Stimulated activated CD4-positive, alpha-beta T cell treated with anti-CD3 and anti-CD28 coated beads, TNF-alpha, amount 100 ng/mL, for 1 hour (primary cell): Measurements from ENCODE around the gene MRPL43.
A peak's percentile ranks its signal among the peaks of the same experiment; 100 is the strongest.

Source experiments
- DNase-seq, 3 donors: peaks; one replicate each; pipeline ENCODE4 v3.0.0-alpha.2; 2020; ENCODE audit warnings: low read depth in 3 of 3, low spot score in 1 of 3

MRPL43 gene

DNA sequence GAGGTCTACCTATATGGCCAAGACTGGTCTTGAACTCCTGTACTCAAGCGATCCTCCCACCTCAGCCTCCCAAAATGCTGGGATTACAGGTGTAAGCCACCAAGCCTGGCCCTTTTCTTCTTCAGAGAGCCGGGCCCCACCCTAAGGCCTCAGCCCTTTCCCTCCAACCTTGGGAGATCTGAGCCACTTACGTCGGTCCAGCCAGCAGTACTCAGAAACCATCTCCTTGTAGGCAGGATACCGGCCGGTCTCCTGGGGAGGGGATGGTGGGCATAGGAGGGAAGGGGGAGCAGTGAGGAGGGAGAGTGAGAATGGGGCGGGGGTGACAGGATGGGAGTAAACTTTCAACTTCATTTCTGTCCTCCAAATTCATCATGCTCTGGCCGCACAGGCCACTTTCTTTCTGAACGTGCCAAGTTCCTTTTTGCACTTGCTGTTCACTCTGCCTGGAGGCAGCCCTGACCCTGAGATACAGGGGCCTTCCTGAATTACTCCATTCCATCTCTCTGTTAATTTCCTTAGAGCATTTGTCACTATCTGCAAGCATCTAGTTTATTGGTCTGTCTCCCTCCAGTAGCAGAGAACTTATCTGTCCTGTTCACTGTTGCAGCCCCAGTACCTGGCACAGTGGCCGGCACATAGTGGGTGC lies 33.3 kb upstream of the MRPL43 start:
- DNase-seq = no peak

DNA sequence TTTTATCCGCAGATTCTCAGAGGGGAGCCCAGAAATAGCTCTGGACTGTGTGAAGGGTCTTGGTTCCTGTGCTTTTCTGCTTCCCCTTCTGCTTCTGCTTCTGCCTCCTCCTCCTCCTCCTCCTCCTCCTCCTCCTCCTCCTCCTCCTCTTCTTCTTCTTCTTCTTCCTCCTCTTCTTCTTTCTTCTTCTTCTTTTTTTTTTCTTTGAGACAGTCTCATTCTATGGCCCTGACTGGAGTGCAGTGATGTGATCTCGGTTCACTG lies 32.1 kb upstream of the MRPL43 start:
- no peak for DNase-seq

DNA sequence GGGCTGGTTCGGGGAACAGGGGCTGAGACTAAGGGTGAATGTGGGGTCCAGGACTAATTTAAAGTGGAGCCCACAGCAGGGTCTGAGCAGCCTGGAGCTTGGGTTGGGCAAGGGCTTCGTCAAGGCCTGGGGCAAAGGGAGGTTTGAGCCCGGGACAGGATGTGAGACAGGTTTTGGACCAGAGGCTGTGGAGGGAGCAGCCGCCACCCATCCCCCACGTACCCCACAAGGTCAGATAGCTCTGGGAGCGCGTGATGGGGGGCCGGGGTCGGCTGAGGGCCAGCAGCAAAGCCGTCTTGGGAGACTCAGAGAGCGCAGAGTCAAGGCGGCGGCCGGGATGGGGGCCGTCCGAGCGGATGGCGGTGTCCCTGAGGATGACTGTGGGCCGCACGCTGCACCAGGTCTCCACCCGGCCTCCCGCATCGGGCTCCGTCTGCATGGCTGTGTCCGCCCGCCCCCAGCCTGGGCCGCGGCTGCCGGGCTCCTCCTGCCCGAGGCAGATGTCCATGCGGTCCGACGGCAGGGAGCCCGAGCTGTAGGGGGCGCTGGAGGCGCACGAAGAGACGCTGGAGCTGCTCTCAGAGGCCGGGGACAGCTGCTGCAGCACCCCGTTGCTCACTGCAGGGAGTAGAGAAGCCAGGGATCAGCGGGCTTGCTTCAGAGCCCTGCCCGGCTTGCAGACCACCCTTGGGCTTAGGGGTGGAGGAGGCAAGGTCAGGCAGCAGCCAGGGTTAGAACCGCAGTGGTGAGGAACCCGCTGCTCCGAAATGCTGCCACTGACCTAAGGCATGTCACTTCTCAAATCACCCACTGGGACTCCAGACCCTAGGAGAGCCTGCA lies 31.5 kb upstream of the MRPL43 start:
- DNase-seq = peak in 1 of 3 donors; percentile 62

DNA sequence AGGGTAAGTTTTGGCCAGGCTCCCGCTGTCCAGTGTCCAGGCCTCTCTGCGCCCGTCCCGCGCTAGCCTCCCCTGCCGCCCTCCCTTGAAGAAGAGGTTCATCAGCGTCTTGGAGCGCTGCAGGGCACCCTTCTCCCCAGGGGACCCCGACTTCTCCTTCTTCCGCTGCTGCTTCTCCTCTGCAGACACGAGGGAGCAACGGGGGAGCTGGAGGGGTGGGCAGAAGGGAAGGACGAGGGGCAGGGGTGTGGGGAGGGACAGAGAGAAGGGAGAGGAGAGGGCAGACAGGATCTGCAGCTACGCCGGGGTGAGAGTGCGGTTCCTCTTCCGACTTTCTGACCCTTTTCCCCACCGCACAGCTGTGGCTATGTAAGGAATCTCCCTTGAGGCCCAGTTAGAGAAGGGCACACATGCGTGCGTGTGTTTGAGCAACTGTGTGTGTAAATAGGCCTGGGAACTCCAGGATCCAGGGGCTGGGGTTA lies 30.9 kb upstream of the MRPL43 start:
- DNase-seq = no peak

DNA sequence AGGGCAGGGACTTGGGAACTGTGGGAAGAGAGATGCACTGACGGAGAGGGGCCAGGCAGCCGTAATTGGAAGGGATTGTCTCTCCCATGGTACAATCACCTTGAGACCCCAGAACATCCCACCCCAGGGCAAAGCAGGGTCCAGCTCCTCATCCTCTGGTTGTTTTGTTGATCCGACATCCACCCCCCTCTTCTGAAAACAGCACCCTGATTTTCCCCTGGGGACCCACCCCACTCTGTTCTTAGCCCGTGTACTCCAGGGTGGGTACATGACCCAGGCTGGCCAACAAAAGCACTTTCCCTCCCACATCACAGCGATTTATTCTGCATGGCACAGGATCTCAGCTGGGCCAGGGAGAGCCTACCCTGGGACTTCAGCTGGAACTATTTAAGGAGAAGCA lies 29.5 kb upstream of the MRPL43 start:
- no peak for DNase-seq

DNA sequence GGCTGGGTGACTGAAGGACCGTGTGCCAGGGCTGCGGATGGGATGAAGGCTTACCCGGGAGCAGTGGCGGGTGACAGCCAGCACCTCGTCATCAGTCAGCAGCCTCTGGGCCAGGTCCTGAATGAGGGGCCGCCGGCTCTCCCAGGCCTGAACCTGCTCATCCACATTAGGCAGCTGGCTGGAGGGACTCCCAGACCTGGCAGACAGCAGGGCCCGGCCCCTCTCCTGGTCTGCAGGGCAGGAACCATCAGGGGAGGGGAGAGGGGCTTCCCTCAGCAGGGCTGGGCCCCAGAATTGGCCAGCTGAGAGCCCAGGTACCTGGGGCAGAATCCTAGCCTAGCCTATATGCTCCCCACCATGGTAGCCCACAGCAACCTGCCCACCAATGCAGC lies 28.3 kb upstream of the MRPL43 start:
- no peak for DNase-seq

DNA sequence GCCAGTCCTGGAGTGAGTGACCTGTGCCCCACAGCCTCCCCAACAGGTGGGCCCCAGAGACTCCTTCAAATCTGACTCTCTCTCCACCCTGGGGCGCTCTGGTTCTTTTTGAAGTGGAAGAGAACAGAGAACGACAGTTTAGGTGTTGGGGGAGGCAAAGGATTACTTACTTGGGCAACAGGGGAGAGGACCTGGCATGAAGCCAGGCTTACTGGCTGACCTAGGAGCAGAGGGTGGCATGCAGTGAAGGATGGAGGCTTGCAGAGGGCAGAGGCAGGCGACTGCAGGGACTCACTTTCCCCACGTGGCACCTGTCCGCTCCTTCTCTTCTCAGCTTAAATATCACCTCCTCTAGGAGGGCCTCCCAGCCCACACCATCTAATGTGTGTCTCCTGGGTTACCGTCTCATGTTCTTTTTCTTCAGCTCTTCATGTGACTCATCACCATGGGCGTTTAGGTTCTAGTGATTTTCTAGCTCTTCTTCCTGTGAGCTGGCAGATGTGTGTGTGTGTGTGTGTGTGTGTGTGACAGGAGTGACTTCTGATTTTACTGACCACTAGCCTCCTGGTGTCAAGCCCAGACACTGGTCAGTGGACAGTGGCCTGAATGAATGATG lies 27.8 kb upstream of the MRPL43 start:
- no peak for DNase-seq

DNA sequence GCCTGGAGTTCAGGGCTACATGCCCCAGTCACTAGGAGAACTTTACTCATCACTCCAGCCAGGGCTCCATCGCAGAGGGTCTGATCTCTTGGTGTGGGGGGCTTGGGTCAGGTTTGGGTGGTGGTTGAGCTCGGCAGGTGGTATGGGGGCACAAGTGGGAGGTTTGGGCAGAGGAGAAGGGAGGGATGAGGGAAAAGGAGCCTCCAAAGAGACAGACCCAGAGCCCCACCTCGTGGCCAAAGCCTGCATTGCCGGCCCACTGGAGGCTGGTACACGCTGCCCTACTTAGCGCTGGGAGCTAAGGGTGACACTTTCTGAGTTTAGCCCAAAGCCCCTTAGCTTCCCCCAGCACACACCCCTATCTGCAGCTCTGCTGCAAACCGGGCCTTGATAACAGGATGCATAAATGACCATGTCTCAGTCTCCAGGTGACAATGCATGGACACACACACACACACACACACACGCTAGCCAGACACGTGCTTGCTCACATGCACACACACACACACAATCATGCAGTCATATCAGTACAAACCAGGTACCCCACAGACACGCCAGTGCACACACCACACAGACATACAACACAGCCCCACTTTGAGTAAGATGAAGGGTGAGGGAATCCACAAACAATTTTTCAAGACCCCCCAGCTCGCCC lies 27.1 kb upstream of the MRPL43 start:
- peak in 2 of 3 donors; percentile 52 to 66 for DNase-seq

DNA sequence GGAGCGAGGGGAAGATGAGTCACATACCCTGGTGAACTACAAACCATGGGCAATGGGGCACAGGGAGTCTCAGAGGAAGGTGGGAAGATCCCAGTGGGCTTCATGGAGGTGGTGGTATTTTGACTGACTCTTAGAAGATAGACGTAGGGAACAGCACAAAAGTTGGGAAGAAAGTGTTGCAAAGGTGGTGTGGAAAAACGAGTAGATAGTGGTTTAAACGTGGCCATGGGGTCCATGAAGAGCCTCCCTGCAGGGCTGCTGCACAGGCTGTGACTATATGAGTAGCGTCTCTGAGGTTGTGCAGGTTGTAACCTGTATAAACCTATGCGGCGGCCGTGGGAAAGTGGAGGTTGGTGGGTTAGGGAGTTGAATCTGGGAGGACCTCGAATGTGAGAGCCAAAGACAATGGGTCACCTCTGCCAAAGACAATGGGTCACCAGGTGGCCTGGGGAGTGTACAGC lies 26.1 kb upstream of the MRPL43 start:
- no peak for DNase-seq

DNA sequence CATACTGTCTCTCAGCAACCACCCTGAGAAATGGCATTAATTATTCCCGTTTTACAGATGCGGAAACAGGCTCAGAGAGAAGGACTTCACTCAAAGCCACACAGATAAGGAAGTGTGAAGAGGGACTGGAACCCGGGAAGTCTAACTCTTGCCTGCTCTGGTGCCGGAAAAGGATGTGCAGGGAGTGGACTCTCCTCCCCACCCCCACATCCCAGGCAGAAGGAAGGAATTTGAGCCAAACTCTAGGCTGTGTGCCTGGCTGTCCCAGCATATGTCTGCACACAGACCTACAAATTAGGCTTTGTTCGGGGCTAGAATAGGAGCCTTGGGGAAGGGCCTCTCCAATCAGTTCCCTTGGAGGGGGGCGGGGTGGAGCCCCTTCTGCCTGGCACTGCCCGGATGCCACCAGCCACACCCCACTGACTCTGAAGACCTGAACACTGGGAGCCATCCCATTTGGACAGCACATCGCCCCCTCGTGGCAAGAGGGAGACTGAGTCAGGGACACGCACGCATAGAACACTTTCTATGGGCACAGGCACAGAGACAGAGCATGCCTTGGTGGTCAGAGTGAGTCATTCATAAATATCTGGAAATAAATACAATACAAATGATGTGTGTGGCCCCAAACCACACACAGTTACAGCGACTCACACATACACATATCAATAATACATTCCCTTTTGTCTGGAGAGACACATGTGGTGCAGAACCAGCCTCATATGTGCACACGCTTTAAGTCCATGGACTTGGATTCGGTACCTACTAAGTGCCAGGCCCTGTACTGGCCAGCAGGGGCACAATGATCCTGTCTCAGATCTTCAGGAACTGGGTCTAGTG lies 25.4 kb upstream of the MRPL43 start:
- peak in 2 of 3 donors; percentile 43 to 63 for DNase-seq

DNA sequence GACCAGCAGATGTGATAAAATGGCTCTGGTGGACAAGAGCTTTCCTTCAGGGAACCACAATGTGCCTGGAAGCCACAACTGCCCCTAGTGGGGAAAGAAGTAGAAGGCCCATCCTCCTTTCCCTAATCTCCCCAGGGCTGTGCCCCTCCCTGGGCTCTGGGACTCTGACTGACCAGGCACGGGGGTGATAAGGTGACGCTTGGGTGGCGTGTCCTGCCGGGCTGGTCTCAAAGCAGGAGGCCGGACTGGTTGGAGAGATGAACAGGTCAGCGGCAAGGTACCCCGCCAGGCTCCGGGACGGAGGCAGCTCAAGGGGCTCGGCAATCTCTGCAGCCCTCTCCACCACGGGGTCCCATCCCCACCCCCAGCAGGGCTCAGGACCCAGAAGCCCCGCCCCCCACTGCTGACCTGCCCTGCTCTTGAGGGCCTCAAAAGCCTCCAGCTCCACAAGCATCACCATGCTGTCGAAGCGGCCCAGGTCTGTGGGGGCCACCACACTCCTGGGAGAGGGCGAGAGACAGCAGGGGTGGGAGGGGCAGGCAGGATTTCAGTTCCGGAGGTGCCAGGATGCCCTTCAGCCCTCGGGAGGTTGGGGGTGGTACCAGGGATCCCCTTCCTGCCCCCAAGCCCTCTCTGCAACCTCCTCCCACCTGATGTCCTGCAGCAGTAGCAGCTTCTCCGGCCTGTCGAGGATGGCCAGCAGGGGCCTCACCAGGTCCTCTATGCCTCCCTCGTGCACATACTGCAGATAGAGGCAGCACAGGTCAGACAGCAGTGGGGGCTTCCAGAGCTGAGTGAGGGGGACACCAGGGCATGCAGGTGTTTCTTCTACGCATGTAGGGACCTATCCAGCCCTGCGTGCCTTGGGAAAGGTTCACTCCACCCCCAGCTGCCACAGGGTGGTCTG lies 24.5 kb upstream of the MRPL43 start:
- no peak for DNase-seq

DNA sequence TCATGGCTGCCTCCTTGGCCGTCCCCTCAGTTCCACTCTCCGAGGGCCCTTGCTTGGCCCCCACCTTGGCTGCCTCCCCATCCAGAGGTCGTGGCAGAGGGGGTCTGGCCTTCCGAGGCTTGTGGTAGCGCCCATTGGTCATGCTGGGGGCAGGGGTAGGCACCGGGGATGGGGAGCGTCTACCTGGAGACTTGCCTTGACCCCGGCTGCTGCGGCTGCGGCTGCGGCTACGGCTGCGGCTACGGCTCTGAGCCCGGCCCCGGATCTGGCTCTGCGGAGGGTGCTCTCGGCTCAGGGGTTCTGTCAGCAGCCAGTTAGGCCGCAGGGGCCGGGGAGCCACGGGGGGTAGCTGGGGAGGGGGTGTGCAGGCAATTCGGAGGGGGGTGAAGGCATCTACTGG lies 23.0 kb upstream of the MRPL43 start:
- no peak for DNase-seq

DNA sequence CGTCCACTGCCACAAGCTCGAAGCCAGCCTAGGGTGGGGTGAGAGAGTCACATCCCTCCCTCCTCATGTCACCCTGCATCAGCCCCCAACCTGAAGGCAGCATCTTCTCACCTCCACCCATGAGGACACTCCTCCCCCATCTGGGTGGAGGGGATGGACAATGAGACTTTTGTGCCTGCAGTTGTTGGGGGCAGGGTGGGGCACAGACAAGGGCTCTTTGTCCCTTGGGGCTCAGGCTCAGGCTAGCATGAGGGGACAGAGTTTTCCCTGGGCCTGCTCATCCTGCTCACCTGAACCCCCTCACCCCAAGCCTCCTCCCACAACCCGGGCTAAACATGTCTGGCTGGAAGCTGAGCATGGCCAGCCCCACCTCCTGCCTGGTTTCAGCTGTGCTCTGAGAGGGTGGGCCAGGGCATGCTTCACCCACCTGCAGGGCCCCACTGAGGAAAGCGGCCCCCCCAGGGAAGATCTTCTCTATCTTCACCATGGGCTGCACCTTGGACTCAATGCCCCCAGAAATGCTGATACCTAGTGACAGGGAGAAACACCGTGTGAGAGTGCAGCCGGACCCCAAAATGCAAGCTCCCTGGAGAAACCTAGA lies 21.6 kb upstream of the MRPL43 start:
- DNase-seq = no peak

DNA sequence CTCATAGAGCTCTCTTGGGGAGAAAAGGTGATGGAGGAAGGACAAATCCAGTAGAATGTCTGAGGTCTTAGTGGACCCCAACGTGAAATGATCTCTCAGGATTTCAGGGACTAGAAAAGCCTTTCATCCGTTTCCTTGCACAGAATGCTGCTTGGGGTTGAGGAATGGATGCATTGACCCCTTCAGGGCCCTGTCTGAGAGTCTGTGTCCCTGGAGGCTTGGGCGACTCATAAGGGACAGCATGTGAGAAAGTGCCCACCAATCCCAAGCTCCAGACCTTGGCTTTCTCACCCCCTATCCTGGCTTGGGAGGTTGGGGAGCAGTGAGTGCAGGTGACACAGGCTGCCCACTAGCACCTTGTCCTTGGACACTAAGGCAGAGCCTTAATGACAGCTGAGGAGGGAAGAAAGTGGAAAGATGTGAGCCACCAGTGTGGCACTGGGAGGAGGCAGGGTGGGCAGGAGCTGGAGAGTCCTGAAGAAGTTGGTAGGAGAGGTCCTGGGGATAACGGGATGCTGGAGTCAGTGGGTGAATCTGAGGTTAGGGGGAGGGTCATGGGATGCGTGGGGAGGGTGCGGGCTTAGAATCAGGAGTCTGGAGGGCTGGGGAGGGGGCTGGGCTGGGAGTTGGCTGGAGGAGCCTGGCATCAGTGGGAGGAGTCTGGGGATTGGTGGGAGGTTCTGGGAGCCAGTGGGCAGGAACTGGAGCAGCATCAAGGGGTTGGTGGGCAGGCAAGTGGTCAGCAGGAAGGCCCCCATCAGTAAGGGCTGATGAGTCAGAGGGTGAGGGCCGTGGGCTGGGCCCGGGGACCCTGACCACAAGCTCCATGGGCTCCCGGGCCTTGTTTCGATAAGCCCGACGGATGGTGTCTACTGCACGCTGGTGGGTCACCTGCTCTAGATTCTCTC lies 20.9 kb upstream of the MRPL43 start:
- DNase-seq = no peak

DNA sequence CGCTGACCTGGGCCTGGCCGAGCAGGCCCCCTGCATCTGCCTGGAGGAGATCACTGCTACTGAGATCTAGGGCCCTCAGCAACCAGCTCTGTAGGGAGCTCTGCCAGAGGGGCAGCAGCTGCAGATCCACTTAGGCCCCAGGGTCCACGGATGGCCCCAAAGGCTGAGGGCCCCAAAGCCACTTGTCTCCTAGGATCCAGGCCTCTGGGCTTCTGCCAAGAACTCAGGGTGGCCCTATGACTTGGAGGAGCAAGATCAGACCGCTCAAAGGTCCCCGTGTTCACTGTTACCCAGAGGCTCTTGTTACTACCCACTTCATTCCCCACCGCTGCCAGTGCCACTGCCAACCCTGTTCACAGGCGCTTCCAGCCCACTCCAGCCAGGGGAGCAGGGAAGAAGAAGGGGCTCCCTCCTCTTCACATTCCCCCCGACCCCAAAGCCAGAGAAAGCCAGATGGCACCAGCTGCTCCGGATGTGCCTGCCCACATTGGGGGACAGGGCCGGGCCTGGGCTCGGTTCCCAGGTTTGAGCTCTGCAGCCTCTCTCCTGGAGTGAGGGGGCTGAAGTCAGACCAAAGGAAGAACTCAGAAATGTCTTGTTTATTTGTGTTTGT lies 19.9 kb upstream of the MRPL43 start:
- DNase-seq = no peak

DNA sequence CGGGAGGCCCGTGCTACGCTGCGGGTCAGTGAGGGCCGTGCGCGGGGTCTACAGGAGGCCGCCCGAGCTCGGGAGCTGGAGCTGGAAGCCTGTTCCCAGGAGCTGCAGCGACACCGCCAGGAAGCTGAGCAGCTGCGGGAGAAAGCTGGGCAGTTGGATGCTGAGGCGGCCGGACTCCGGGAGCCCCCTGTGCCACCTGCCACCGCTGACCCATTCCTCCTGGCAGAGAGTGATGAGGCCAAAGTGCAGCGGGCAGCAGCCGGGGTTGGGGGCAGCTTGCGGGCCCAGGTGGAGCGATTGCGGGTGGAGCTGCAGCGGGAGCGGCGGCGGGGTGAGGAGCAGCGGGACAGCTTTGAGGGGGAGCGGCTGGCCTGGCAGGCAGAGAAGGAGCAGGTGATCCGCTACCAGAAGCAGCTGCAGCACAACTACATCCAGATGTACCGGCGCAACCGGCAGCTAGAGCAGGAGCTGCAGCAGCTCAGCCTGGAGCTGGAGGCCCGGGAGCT lies 19.3 kb upstream of the MRPL43 start:
- no peak for DNase-seq

DNA sequence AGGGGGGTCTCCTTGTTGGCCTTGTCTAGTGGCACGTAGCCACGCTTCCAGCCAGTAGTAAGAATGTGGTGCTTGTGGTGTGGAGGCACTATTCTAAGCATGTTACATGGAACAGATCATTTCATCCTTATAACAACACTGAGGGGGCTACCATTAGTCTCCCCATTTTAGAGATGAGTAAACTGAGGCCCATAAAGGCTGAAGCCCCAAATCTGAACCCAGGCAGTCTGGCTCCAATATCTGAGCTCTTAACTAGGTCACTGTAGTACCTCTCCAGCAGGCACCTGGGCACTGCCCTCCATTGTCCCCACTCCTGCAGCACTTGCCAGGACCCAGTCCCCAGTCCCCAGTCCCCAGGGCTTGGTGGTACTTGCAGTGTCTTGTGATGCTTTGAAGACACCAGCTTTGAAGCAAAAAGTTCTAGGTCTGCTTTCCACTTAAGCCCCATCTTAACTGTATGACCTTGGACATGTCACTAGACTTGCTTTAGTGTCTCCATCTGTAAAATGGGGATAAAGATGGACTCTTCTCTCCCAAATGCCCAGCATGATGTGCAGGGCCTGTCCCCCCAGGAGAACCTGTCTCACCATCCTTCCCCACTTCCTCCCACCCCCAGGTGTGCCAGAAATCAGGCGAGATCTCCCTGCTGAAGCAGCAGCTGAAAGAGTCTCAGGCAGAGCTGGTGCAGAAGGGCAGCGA lies 18.7 kb upstream of the MRPL43 start:
- DNase-seq = no peak
